ENCODE measurements around the gene MKLN1.

DNA sequence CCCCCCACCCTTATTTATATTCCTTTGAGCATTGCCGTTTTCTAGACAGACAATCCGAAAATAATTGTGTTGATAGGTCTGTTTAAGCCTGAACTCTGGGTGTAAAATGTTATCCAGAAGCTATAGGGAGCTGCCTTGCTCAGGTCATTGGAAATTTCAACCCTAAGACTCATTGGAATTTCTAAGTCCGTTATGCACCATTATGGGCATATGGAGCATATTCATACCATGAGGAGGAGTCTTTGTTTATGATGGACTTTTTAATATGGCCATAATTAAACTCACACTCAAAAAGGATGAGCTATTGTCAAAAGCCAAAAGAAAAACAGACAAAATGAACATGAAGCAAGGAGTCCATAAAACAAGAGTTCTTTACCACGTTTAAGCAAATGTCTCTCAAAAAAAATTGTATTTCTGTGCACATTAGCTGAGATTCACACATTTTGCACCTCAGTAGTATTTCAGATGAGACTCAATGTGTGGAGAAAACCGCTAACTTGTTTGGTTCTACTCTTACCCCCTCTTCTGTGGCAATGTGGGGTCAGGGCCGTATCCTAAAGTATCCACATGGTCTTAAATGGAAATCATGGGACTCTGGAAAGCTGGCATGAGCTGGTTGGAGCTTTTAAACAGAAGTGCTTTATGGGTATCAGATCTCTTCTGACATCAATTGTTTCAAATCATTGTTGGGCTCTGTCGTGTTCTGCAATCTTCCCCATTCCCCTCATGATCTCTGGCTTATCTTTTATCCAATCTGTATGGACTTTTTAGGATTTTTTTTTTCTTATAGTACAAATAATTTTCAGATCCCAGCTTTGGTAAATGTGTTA, 168.2 kb downstream of the MKLN1 start:
- no peak for TF ChIP-seq EZH2 (conservative IDR thresholded peaks at IDR 0.05; ENCODE audit: low read depth, low read length)
- no peak for TF ChIP-seq HMG20A (CRISPR knock-in tag; IDR thresholded peaks at IDR 0.05; ENCODE audit: borderline replicate concordance)
- TF ChIP-seq GABPA (IDR thresholded peaks at IDR 0.05; ENCODE audit: low read depth, low read length), result no peak
- no peak for TF ChIP-seq GABPA (CRISPR knock-in tag; IDR thresholded peaks at IDR 0.05; ENCODE audit: low read depth)
- TF ChIP-seq TCF7L2 (IDR thresholded peaks at IDR 0.05; ENCODE audit: low read depth, low read length), result no peak
- no peak for TF ChIP-seq RBM22 (optimal IDR thresholded peaks at IDR 0.05; ENCODE audit: low read length)
- no peak for TF ChIP-seq HNRNPLL (IDR thresholded peaks at IDR 0.05; ENCODE audit: low read depth, low read length, poor library complexity, severe bottlenecking)
- TF ChIP-seq, protein P1, sequence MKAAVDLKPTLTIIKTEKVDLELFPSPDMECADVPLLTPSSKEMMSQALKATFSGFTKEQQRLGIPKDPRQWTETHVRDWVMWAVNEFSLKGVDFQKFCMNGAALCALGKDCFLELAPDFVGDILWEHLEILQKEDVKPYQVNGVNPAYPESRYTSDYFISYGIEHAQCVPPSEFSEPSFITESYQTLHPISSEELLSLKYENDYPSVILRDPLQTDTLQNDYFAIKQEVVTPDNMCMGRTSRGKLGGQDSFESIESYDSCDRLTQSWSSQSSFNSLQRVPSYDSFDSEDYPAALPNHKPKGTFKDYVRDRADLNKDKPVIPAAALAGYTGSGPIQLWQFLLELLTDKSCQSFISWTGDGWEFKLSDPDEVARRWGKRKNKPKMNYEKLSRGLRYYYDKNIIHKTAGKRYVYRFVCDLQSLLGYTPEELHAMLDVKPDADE (CRISPR knock-in tag; IDR thresholded peaks at IDR 0.05), result no peak
- TF ChIP-seq PATZ1 (CRISPR knock-in tag; IDR thresholded peaks at IDR 0.05), result no peak
- TF ChIP-seq MAX (IDR thresholded peaks at IDR 0.05), result no peak
- TF ChIP-seq CENPT (CRISPR knock-in tag; IDR thresholded peaks at IDR 0.05; ENCODE audit: low read depth), result no peak
- TF ChIP-seq HIVEP1 (CRISPR knock-in tag; IDR thresholded peaks at IDR 0.05), result no peak
- no peak for TF ChIP-seq CREB1 (IDR thresholded peaks at IDR 0.05)
- no peak for TF ChIP-seq CREB1 (CRISPR knock-in tag; IDR thresholded peaks at IDR 0.05)

Measured in HepG2 (cell line).